ENCODE data around the gene THRA. TPM values are rescaled to one million over a fixed set of nuclear protein-coding genes. Genes with fewer than 3 reads are reported as not detected.

THRA gene
- total RNA-seq, 1 experiment from 2014 or later: 11.7 TPM

- in situ Hi-C loops (cut with HindIII; ENCODE audit: low pct_unique_long_range_greater_than_20kb, low sequenced_read_pairs): no loop called here
- intact Hi-C loops (cut with micrococcal nuclease; ENCODE audit: unreplicated experiment): loop anchor here (10.0 kb wide), 1 partner anchor 97 kb away; the partner anchor contains the start of gene CSF3
- 0 out of 4 replicates have a peak overlapping the region, but pooled peaks of 1 of the 2 experiments have one; percentile 6 for H3K4me3 ChIP-seq (ENCODE audit: low read depth in 2 of 2, low read length in 2 of 2)
- CTCF ChIA-PET: interaction anchor here (0.6 to 3.1 kb wide), 12 partner anchors 9 to 125 kb away, joined by 3 to 34 read pairs (median 3); partner anchors contain the start of genes CSF3, MED24, MSL1 and NR1D1
- H3K36me3 ChIP-seq (ENCODE audit: control insufficient read depth, insufficient read depth, low read length): no peaks in the 10 kb centered on the region
- no peaks in the 10 kb centered on the region for H3K9me3 ChIP-seq (ENCODE audit: control insufficient read depth, insufficient read depth, low read depth, low read length)
- no TSS peak for BruUV-seq (replicated peaks)
- H3K27me3 ChIP-seq (ENCODE audit: control insufficient read depth, insufficient read depth, low read length): no peaks in the 10 kb centered on the region
- peak overlapping the region; percentile 75 for H3K27ac ChIP-seq (ENCODE audit: low read length)
- POLR2A ChIA-PET: interaction anchor here (0.6 kb wide), 1 partner anchor 148 kb away, joined by 3 read pairs; no protein-coding TSS in a partner anchor
- H3K4me1 ChIP-seq (ENCODE audit: control insufficient read depth, insufficient read depth, low read length): peaks cover 47% of the 10 kb centered on the region
- ATAC-seq (peak; percentile 81), DNase-seq (ENCODE audit: low read depth, low spot score) (peak; percentile 75)
- TF ChIP-seq REST (IDR thresholded peaks at IDR 0.05; ENCODE audit: insufficient read depth in 1 of 2, low read depth in 2 of 2, low read length in 1 of 2): no peak
- TF ChIP-seq CTCF (IDR thresholded peaks at IDR 0.05): peak; percentile 90
- TF ChIP-seq SIN3A (IDR thresholded peaks at IDR 0.05; ENCODE audit: borderline replicate concordance, insufficient read depth, low read depth, low read length): no peak
- no peak; the same call in 1 of the 2 replicates for TF ChIP-seq POLR2AphosphoS5 (IDR thresholded peaks at IDR 0.05; ENCODE audit: low read depth, low read length)
Measured at GRCh38 chr17:40111221-40112128, 48.7 kb downstream of the THRA start.

- in situ Hi-C loops (cut with HindIII; ENCODE audit: low pct_unique_long_range_greater_than_20kb, low sequenced_read_pairs): no loop called here
- intact Hi-C loops (cut with micrococcal nuclease; ENCODE audit: unreplicated experiment): loop anchor here (10.0 kb wide), 1 partner anchor 97 kb away; the partner anchor contains the start of gene CSF3
- BruUV-seq (replicated peaks): no TSS peak
- H3K27me3 ChIP-seq (ENCODE audit: control insufficient read depth, insufficient read depth, low read length): no peaks in the 10 kb centered on the region
- H3K4me3 ChIP-seq (ENCODE audit: low read depth in 2 of 2, low read length in 2 of 2): no peak overlapping the region
- H3K27ac ChIP-seq (ENCODE audit: low read length): peak overlapping the region; percentile 75
- ChIA-PET POLR2A (interaction anchor here (0.5 to 2.1 kb wide), 4 partner anchors 12 to 159 kb away, joined by 3 to 13 read pairs (median 8); partner anchors contain the start of gene NR1D1), CTCF (interaction anchor here (0.6 to 3.1 kb wide), 21 partner anchors 9 to 126 kb away, joined by 3 to 42 read pairs (median 3); partner anchors contain the start of genes CSF3, MED24, MSL1 and NR1D1)
- DNase-seq (ENCODE audit: low read depth, low spot score) (no peak), ATAC-seq (no peak)
- TF ChIP-seq SIN3A (IDR thresholded peaks at IDR 0.05; ENCODE audit: borderline replicate concordance, insufficient read depth, low read depth, low read length) (no peak), POLR2AphosphoS5 (IDR thresholded peaks at IDR 0.05; ENCODE audit: low read depth, low read length) (no peak), TCF7L2 (IDR thresholded peaks at IDR 0.05; ENCODE audit: low read depth, low read length) (no peak), REST (IDR thresholded peaks at IDR 0.05; ENCODE audit: insufficient read depth in 1 of 2, low read depth in 2 of 2, low read length in 1 of 2) (no peak), CTCF (IDR thresholded peaks at IDR 0.05) (no peak)
- peaks cover 47% of the 10 kb centered on the region for H3K4me1 ChIP-seq (ENCODE audit: control insufficient read depth, insufficient read depth, low read length)
- H3K36me3 ChIP-seq (ENCODE audit: control insufficient read depth, insufficient read depth, low read length): no peaks in the 10 kb centered on the region
- no peaks in the 10 kb centered on the region for H3K9me3 ChIP-seq (ENCODE audit: control insufficient read depth, insufficient read depth, low read depth, low read length)
Measured at GRCh38 chr17:40112191-40112711, 49.5 kb downstream of the THRA start.

All from Panc1 (cell line).